ENCODE measurements around the gene PLP1. TPM values are rescaled to one million over a fixed set of nuclear protein-coding genes. Genes with fewer than 3 reads are reported as not detected.
"Not testable (repeated sequence)": the region's sequence is repeated elsewhere in the genome, so short reads cannot be mapped to it uniquely, and the experiment has no call there.

The PLP1 gene
- total RNA-seq, 2 donors from 2014 or later = not detected

GRCh38 chrX:103789004-103789403 lies 12.4 kb downstream of the PLP1 start:
- Mint-ChIP-seq H3K9me3 (no peaks in the 10 kb centered on the region), H3K4me3 (no peak overlapping the region), H3K27ac (no peak overlapping the region), H3K4me1 (ENCODE audit: low read depth) (no peaks in the 10 kb centered on the region), H3K36me3 (ENCODE audit: insufficient read depth in 2 of 2) (no peaks in the 10 kb centered on the region), H3K27me3 (ENCODE audit: low read depth) (peaks cover 42% of the 10 kb centered on the region)
- DNase-seq (no peak), ATAC-seq (replicated peaks in 1 of 2) (no peak)

GRCh38 chrX:103791228-103791627 lies 14.6 kb downstream of the PLP1 start:
- no peaks in the 10 kb centered on the region for H3K4me1 Mint-ChIP-seq (ENCODE audit: low read depth)
- DNase-seq = no peak
- H3K27ac Mint-ChIP-seq = no peak overlapping the region
- H3K27me3 Mint-ChIP-seq (ENCODE audit: low read depth) = peaks cover 56% of the 10 kb centered on the region
- no peaks in the 10 kb centered on the region for H3K36me3 Mint-ChIP-seq (ENCODE audit: insufficient read depth in 2 of 2)
- no peak overlapping the region for H3K4me3 Mint-ChIP-seq
- H3K9me3 Mint-ChIP-seq = no peaks in the 10 kb centered on the region
- no peak for ATAC-seq (replicated peaks in 1 of 2)

GRCh38 chrX:103791826-103792485 lies 15.3 kb downstream of the PLP1 start:
- Mint-ChIP-seq H3K36me3 (ENCODE audit: insufficient read depth in 2 of 2) (no peaks in the 10 kb centered on the region), H3K27me3 (ENCODE audit: low read depth) (peaks cover 56% of the 10 kb centered on the region), H3K4me1 (ENCODE audit: low read depth) (no peaks in the 10 kb centered on the region), H3K4me3 (no peak overlapping the region), H3K9me3 (no peaks in the 10 kb centered on the region), H3K27ac (no peak overlapping the region)
- ATAC-seq (replicated peaks in 1 of 2) = no peak
- no peak for DNase-seq

GRCh38 chrX:103792916-103793544 lies 16.4 kb downstream of the PLP1 start:
- ATAC-seq (replicated peaks in 1 of 2) (no peak), DNase-seq (no peak)
- no peak overlapping the region for H3K27ac Mint-ChIP-seq
- no peaks in the 10 kb centered on the region for H3K9me3 Mint-ChIP-seq
- H3K4me3 Mint-ChIP-seq = no peak overlapping the region
- no peaks in the 10 kb centered on the region for H3K36me3 Mint-ChIP-seq (ENCODE audit: insufficient read depth in 2 of 2)
- no peaks in the 10 kb centered on the region for H3K4me1 Mint-ChIP-seq (ENCODE audit: low read depth)
- H3K27me3 Mint-ChIP-seq (ENCODE audit: low read depth) = peaks cover 46% of the 10 kb centered on the region

- H3K27me3 Mint-ChIP-seq (ENCODE audit: low read depth) = peaks cover 44% of the 10 kb centered on the region
- H3K4me3 Mint-ChIP-seq = no peak overlapping the region
Measured at GRCh38 chrX:103793545-103793940, 16.9 kb downstream of the PLP1 start.

GRCh38 chrX:103794119-103794518 lies 17.5 kb downstream of the PLP1 start:
- ATAC-seq (replicated peaks in 1 of 2) (no peak), DNase-seq (no peak)
- H3K9me3 Mint-ChIP-seq = no peaks in the 10 kb centered on the region
- H3K27ac Mint-ChIP-seq = no peak overlapping the region
- H3K36me3 Mint-ChIP-seq (ENCODE audit: insufficient read depth in 2 of 2) = no peaks in the 10 kb centered on the region
- no peaks in the 10 kb centered on the region for H3K4me1 Mint-ChIP-seq (ENCODE audit: low read depth)
- H3K27me3 Mint-ChIP-seq (ENCODE audit: low read depth) = peaks cover 44% of the 10 kb centered on the region
- no peak overlapping the region for H3K4me3 Mint-ChIP-seq

More at GRCh38 chrX:103793545-103793940, 16.9 kb downstream of the PLP1 start:
- no peaks in the 10 kb centered on the region for H3K4me1 Mint-ChIP-seq (ENCODE audit: low read depth)
- DNase-seq = no peak
- no peaks in the 10 kb centered on the region for H3K9me3 Mint-ChIP-seq
- no peak overlapping the region for H3K27ac Mint-ChIP-seq
- ATAC-seq (replicated peaks in 1 of 2) = no peak
- H3K36me3 Mint-ChIP-seq (ENCODE audit: insufficient read depth in 2 of 2) = no peaks in the 10 kb centered on the region

GRCh38 chrX:103797691-103798090 lies 21.1 kb downstream of the PLP1 start:
- Mint-ChIP-seq H3K9me3 (no peaks in the 10 kb centered on the region), H3K27me3 (ENCODE audit: low read depth) (peaks cover 29% of the 10 kb centered on the region), H3K4me1 (ENCODE audit: low read depth) (peaks cover 17% of the 10 kb centered on the region), H3K4me3 (no peak overlapping the region), H3K27ac (no peak overlapping the region), H3K36me3 (ENCODE audit: insufficient read depth in 2 of 2) (no peaks in the 10 kb centered on the region)
- DNase-seq = no peak
- no peak for ATAC-seq (replicated peaks in 1 of 2)

- Mint-ChIP-seq H3K27me3 (ENCODE audit: low read depth) (peaks cover 23% of the 10 kb centered on the region), H3K36me3 (ENCODE audit: insufficient read depth in 2 of 2) (no peaks in the 10 kb centered on the region), H3K27ac (no peak overlapping the region), H3K4me1 (ENCODE audit: low read depth) (peaks cover 17% of the 10 kb centered on the region), H3K9me3 (no peaks in the 10 kb centered on the region), H3K4me3 (peak overlapping the region in 1 of 2 donors; percentile 11)
- DNase-seq (no peak), ATAC-seq (replicated peaks in 1 of 2) (peak in 1 of 2 donors; percentile 35)
Measured at GRCh38 chrX:103800318-103800717, 23.7 kb downstream of the PLP1 start.

GRCh38 chrX:103805860-103806259 lies 29.2 kb downstream of the PLP1 start:
- no peaks in the 10 kb centered on the region for H3K36me3 Mint-ChIP-seq (ENCODE audit: insufficient read depth in 2 of 2)
- DNase-seq = no peak
- no peak for ATAC-seq (replicated peaks in 1 of 2)
- H3K27me3 Mint-ChIP-seq (ENCODE audit: low read depth) = peaks cover 33% of the 10 kb centered on the region
- H3K27ac Mint-ChIP-seq = no peak overlapping the region
- H3K9me3 Mint-ChIP-seq = no peaks in the 10 kb centered on the region
- H3K4me1 Mint-ChIP-seq (ENCODE audit: low read depth) = peaks cover 23% of the 10 kb centered on the region
- no peak overlapping the region for H3K4me3 Mint-ChIP-seq

GRCh38 chrX:103806862-103807474 lies 30.3 kb downstream of the PLP1 start:
- Mint-ChIP-seq H3K9me3 (no peaks in the 10 kb centered on the region), H3K27ac (no peak overlapping the region), H3K4me3 (no peak overlapping the region), H3K36me3 (ENCODE audit: insufficient read depth in 2 of 2) (no peaks in the 10 kb centered on the region), H3K27me3 (ENCODE audit: low read depth) (peaks cover 29% of the 10 kb centered on the region), H3K4me1 (ENCODE audit: low read depth) (peaks cover 18% of the 10 kb centered on the region)
- no peak for DNase-seq
- peak; percentile 90 to 93 for ATAC-seq (replicated peaks in 1 of 2)

- ATAC-seq (replicated peaks in 1 of 2) (no peak), DNase-seq (no peak)
- Mint-ChIP-seq H3K4me3 (no peak overlapping the region), H3K27me3 (ENCODE audit: low read depth) (peaks cover 48% of the 10 kb centered on the region), H3K27ac (no peak overlapping the region), H3K4me1 (ENCODE audit: low read depth) (peaks cover 9% of the 10 kb centered on the region), H3K9me3 (no peaks in the 10 kb centered on the region), H3K36me3 (ENCODE audit: insufficient read depth in 2 of 2) (no peaks in the 10 kb centered on the region)
Measured at GRCh38 chrX:103811858-103812257, 35.2 kb downstream of the PLP1 start.

GRCh38 chrX:103817101-103817500 lies 40.5 kb downstream of the PLP1 start:
- not testable (repeated sequence) for ATAC-seq (replicated peaks in 1 of 2); H3K27ac Mint-ChIP-seq; H3K4me3 Mint-ChIP-seq; H3K9me3 Mint-ChIP-seq; H3K36me3 Mint-ChIP-seq (ENCODE audit: insufficient read depth in 2 of 2); DNase-seq; H3K4me1 Mint-ChIP-seq (ENCODE audit: low read depth)
- H3K27me3 Mint-ChIP-seq (ENCODE audit: low read depth) = peaks cover 40% of the 10 kb centered on the region

GRCh38 chrX:103817502-103817901 lies 40.9 kb downstream of the PLP1 start:
- DNase-seq (peak; percentile 3 to 41), ATAC-seq (replicated peaks in 1 of 2) (peak; percentile 41 to 52)
- Mint-ChIP-seq H3K36me3 (ENCODE audit: insufficient read depth in 2 of 2) (no peaks in the 10 kb centered on the region), H3K4me3 (no peak overlapping the region), H3K9me3 (no peaks in the 10 kb centered on the region), H3K27me3 (ENCODE audit: low read depth) (peaks cover 40% of the 10 kb centered on the region), H3K4me1 (ENCODE audit: low read depth) (no peaks in the 10 kb centered on the region), H3K27ac (no peak overlapping the region)
